ENCODE measurements around the gene ICAM5. TPM values are rescaled to one million over a fixed set of nuclear protein-coding genes. Genes with fewer than 3 reads are reported as not detected.

Gene ICAM5
- total RNA-seq, 1 experiment from 2014 or later, result 19.2 TPM

DNA sequence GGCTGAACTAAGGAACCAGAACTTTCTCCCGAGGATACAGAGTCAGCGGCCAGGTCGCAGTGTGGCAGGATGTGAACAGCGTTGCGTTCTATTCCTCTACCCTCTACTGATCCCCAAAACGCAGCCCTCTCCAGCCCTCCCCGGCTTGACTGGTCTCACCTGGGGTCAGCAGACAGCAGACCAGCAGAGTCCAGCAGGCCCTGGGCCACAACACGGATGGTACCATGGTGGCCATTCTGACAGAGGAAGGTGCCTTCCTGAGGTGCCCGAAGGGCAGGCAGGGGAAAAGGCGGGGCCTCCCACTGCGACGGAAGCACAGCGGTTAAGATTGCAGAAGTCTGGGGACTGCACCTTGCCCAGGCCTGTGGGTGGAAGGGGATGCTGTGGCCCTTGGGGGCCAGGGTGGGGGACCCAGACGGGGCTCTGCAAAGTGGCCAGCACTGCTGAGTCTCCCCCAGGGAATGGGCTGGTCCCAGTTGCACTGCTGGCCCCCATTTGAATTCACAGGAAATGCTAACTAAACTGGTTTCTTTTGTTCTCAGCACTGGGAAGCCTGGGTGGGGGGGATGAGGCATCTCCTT lies 49.7 kb downstream of the ICAM5 start, which contains the start of gene ICAM3:
Gene ICAM3 (minus strand): TSS at position 245 of the 581 bp plus-strand sequence. CDS start 10 bp downstream, at position 235.
- Histone ChIP-seq H3K4me2 (no peak within 1 kb of the TSS), H3K9me2 (ENCODE audit: insufficient read depth) (no peaks in the 10 kb centered on the region), H3F3A (ENCODE audit: insufficient read depth, low read depth) (0 out of 2 replicates have a peak, but pooled peaks cover 2% of the 10 kb centered on the region), H3K4me3 (no peak within 1 kb of the TSS), H3K36me3 (ENCODE audit: low read depth) (no peaks in the 10 kb centered on the region), H2AFZ (no peak within 1 kb of the TSS), H3K9me3 (ENCODE audit: insufficient read depth, low read depth) (no peaks in the 10 kb centered on the region), H3K27ac (no peak within 1 kb of the TSS), H3K79me2 (ENCODE audit: low read depth) (no peaks in the 10 kb centered on the region), H3K4me1 (replicated peaks; ENCODE audit: insufficient read depth) (no peaks in the 10 kb centered on the region), H3K27me3 (ENCODE audit: insufficient read depth, low read depth) (no peaks in the 10 kb centered on the region), H4K20me1 (ENCODE audit: insufficient read depth) (no peaks in the 10 kb centered on the region)
- intact Hi-C loops (cut with micrococcal nuclease; ENCODE audit: unreplicated experiment), result no loop called here
- TF ChIP-seq EZH2 (IDR thresholded peaks at IDR 0.05; ENCODE audit: low read depth), result no peak
- TF ChIP-seq, protein P1, sequence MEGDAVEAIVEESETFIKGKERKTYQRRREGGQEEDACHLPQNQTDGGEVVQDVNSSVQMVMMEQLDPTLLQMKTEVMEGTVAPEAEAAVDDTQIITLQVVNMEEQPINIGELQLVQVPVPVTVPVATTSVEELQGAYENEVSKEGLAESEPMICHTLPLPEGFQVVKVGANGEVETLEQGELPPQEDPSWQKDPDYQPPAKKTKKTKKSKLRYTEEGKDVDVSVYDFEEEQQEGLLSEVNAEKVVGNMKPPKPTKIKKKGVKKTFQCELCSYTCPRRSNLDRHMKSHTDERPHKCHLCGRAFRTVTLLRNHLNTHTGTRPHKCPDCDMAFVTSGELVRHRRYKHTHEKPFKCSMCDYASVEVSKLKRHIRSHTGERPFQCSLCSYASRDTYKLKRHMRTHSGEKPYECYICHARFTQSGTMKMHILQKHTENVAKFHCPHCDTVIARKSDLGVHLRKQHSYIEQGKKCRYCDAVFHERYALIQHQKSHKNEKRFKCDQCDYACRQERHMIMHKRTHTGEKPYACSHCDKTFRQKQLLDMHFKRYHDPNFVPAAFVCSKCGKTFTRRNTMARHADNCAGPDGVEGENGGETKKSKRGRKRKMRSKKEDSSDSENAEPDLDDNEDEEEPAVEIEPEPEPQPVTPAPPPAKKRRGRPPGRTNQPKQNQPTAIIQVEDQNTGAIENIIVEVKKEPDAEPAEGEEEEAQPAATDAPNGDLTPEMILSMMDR (conservative IDR thresholded peaks at IDR 0.05), result no peak
- BruUV-seq (replicated peaks), result no TSS peak
- no peak for DNase-seq
- CTCF ChIA-PET, result interaction anchor here (0.6 kb wide), 1 partner anchor 64 kb away, joined by 4 read pairs; no protein-coding TSS in a partner anchor
- POLR2A ChIA-PET (ENCODE audit: unreplicated experiment), result no interaction called here

DNA sequence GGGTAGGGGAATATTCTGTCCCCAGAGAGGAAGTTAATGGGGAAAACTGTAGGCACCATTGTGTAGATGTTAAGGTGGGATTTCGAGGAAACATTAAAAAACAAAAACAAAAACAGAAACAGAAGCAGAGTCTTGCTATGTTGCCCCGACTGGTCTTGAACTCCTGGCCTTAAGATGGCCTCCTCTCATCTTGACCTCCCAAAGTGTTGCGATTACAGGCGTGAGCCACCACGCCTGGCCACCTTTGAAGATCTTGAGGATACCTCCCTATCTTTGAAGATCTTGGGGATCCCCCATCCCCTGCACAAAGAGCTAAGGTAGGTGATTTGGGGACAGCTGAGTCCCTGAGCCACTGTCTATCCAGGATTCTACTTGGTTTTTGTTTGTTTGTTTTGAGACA lies 50.2 kb downstream of the ICAM5 start:
- intact Hi-C loops (cut with micrococcal nuclease; ENCODE audit: unreplicated experiment), result no loop called here
- ChIA-PET POLR2A (ENCODE audit: unreplicated experiment) (no interaction called here), CTCF (interaction anchor here (0.6 kb wide), 1 partner anchor 64 kb away, joined by 4 read pairs; no protein-coding TSS in a partner anchor)
- no peaks in the 10 kb centered on the region for H4K20me1 ChIP-seq (ENCODE audit: insufficient read depth)
- no peak for DNase-seq
- H3K4me3 ChIP-seq, result no peak overlapping the region
- H3K27me3 ChIP-seq (ENCODE audit: insufficient read depth, low read depth), result no peaks in the 10 kb centered on the region
- no peak overlapping the region for H3K27ac ChIP-seq
- TF ChIP-seq, protein P1 (conservative IDR thresholded peaks at IDR 0.05), result no peak
- TF ChIP-seq EZH2 (IDR thresholded peaks at IDR 0.05; ENCODE audit: low read depth), result no peak
- no TSS peak for BruUV-seq (replicated peaks)
- no peaks in the 10 kb centered on the region for H3K79me2 ChIP-seq (ENCODE audit: low read depth)
- no peaks in the 10 kb centered on the region for H3K9me3 ChIP-seq (ENCODE audit: insufficient read depth, low read depth)
- H3K4me2 ChIP-seq, result no peak overlapping the region
- H3K4me1 ChIP-seq (replicated peaks; ENCODE audit: insufficient read depth), result no peaks in the 10 kb centered on the region
- H3K36me3 ChIP-seq (ENCODE audit: low read depth), result no peaks in the 10 kb centered on the region
- no peaks in the 10 kb centered on the region for H3F3A ChIP-seq (ENCODE audit: insufficient read depth, low read depth)
- no peaks in the 10 kb centered on the region for H3K9me2 ChIP-seq (ENCODE audit: insufficient read depth)
- no peak overlapping the region for H2AFZ ChIP-seq

DNA sequence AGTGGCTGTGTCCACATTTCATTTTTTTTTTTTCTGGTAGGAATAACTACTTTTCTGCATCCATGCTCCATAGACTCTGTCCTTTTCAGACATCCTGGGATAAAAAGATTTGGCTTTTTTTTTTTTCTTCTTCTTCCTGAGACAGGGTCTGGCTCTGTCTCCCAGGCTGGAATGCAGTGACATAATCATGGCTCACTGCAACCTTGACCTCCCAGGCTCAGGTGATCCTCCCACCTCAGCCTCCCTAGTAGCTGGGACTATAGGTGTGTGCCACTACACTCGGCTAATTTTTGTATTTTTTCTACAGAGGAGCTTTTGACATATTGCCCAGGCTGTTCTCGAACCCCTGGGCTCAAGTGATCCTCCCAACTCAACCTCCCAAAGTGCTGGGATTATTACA lies 53.7 kb downstream of the ICAM5 start:
- peaks cover 6% of the 10 kb centered on the region; the same call in 1 of the 2 replicates for H3F3A ChIP-seq (ENCODE audit: insufficient read depth, low read depth)
- H3K36me3 ChIP-seq (ENCODE audit: low read depth), result no peaks in the 10 kb centered on the region
- H3K4me1 ChIP-seq (replicated peaks; ENCODE audit: insufficient read depth), result no peaks in the 10 kb centered on the region
- ChIA-PET POLR2A (ENCODE audit: unreplicated experiment) (interaction anchor here (0.6 kb wide), 1 partner anchor 226 kb away, joined by 6 read pairs; no protein-coding TSS in a partner anchor), CTCF (interaction anchor here (0.6 kb wide), 1 partner anchor 43 kb away, joined by 3 read pairs; no protein-coding TSS in a partner anchor)
- no TSS peak for BruUV-seq (replicated peaks)
- no peaks in the 10 kb centered on the region for H3K9me3 ChIP-seq (ENCODE audit: insufficient read depth, low read depth)
- no peak overlapping the region for H3K4me3 ChIP-seq
- no peaks in the 10 kb centered on the region for H3K79me2 ChIP-seq (ENCODE audit: low read depth)
- no peaks in the 10 kb centered on the region for H3K9me2 ChIP-seq (ENCODE audit: insufficient read depth)
- no peak overlapping the region for H3K27ac ChIP-seq
- H3K27me3 ChIP-seq (ENCODE audit: insufficient read depth, low read depth), result no peaks in the 10 kb centered on the region
- intact Hi-C loops (cut with micrococcal nuclease; ENCODE audit: unreplicated experiment), result no loop called here
- no peak overlapping the region for H3K4me2 ChIP-seq
- no peaks in the 10 kb centered on the region for H4K20me1 ChIP-seq (ENCODE audit: insufficient read depth)
- no peak overlapping the region for H2AFZ ChIP-seq
- TF ChIP-seq, protein P1 (conservative IDR thresholded peaks at IDR 0.05), result no peak
- no peak for TF ChIP-seq EZH2 (IDR thresholded peaks at IDR 0.05; ENCODE audit: low read depth)
- no peak for DNase-seq

Data from PC-9 (cell line).